K562 (cell line): Measurements from ENCODE around the gene PRXL2B. TPM values are rescaled to one million over a fixed set of nuclear protein-coding genes. Genes with fewer than 3 reads are reported as not detected.

Source experiments
- BRD9 ChIP-seq: fragments of 450-650 bp; IDR thresholded peaks from 2 replicates; pipeline ENCODE4 v1.6.1; 2018; ENCODE audit warnings: low read depth; ENCODE audit not compliant: partially characterized antibody
- HEY1 ChIP-seq: fragments of 250-450 bp; sonication (Bioruptor Pico); IDR thresholded peaks from 2 replicates; pipeline ENCODE4 v1.5.0; 2020; ENCODE audit warnings: mild to moderate bottlenecking, moderate library complexity, borderline replicate concordance
- LEF1 ChIP-seq: fragments of 450-650 bp; IDR thresholded peaks from 2 replicates; pipeline ENCODE4 v1.6.1; 2016; ENCODE audit warnings: mild to moderate bottlenecking
- MAFF ChIP-seq: IDR thresholded peaks from 2 replicates; pipeline ENCODE4 v1.6.1; 2012; ENCODE audit warnings: low read length, improper control_type of control experiment
- MEIS2 ChIP-seq: fragments of 450-650 bp; IDR thresholded peaks from 2 replicates; pipeline ENCODE4 v1.6.1; 2014; ENCODE audit warnings: mild to moderate bottlenecking; ENCODE audit not compliant: partially characterized antibody
- MYBL2 ChIP-seq, 2 experiments: fragments of 450-650 bp in 1 of 2; sonication (generic) in 1 of 2; formaldehyde crosslinking in 1 of 2; IDR thresholded peaks; 2 replicates each; pipeline versions ENCODE4 v1.6.1 to v1.8.1; 2017 to 2022; ENCODE audit warnings: borderline replicate concordance in 1 of 2, inconsistent platforms in 1 of 2, low read depth in 1 of 2, mild to moderate bottlenecking in 1 of 2, missing genetic modification reagents in 1 of 2, moderate library complexity in 1 of 2
- NR3C1 ChIP-seq: sonication (generic); formaldehyde crosslinking; IDR thresholded peaks from 2 replicates; pipeline ENCODE4 v1.8.1; 2022; ENCODE audit warnings: missing genetic modification reagents
- OTX1 ChIP-seq: fragments of 450-650 bp; formaldehyde crosslinking; IDR thresholded peaks from 2 replicates; pipeline ENCODE4 v1.4.0; 2022; ENCODE audit warnings: mild to moderate bottlenecking
- PHF20 ChIP-seq: fragments of 450-650 bp; IDR thresholded peaks from 2 replicates; pipeline ENCODE4 v1.6.1; 2018; ENCODE audit not compliant: partially characterized antibody
- PHF8 ChIP-seq: fragments of 200-600 bp; sonication (generic); IDR thresholded peaks from 2 replicates; pipeline ENCODE4 v1.6.1; 2012; ENCODE audit warnings: mixed run types, mild to moderate bottlenecking, inconsistent platforms, low read length, moderate library complexity, borderline replicate concordance
- SOX6 ChIP-seq: fragments of 450-650 bp; IDR thresholded peaks from 2 replicates; pipeline ENCODE4 v1.6.1; 2014; ENCODE audit warnings: mild to moderate bottlenecking
- polyA plus RNA-seq, 8 experiments: library from polyadenylated mRNA; depleted of rRNA in 4 of 8; stranded (reverse) in 5 of 8; unstranded in 3 of 8; fragments of >200 nt; fragmentation: Nextera tagmentation in 2 of 8; fragmentation: Illumina TruSeq in 1 of 8; extraction: Ambion mirVana in 2 of 8; extraction: Trizol in 1 of 8; gene quantifications; 2 replicates each; pipeline versions ENCODE4 v1.2.1 to v1.2.3, GENCODE V29; 2011 to 2014; ENCODE audit warnings: inconsistent platforms in 1 of 8, missing spikeins in 1 of 8
- total RNA-seq, 7 experiments: library from RNA; depleted of rRNA in 6 of 7; stranded (reverse); fragments of >200 nt in 6 of 7; fragmentation: Illumina TruSeq in 2 of 7; extraction: Trizol in 2 of 7; gene quantifications; 2 replicates each; pipeline versions ENCODE4 v1.2.1 to v1.2.3, GENCODE V29; 2011 to 2021; ENCODE audit warnings: low replicate concordance in 1 of 7
- TF ChIP-seq, protein P1 (sequence below): fragments of 200-800 bp; sonication (Bioruptor generic); IDR thresholded peaks from 2 replicates; pipeline ENCODE4 v1.6.1; 2017; ENCODE audit warnings: missing genetic modification characterization, missing compliant biosample characterization
- TF ChIP-seq, protein P2 (sequence below), 2 experiments: fragments of 450-650 bp; IDR thresholded peaks; 2 replicates each; pipeline ENCODE4 v1.6.1; 2018; ENCODE audit warnings: mild to moderate bottlenecking in 2 of 2, low read depth in 1 of 2; ENCODE audit not compliant: partially characterized antibody in 2 of 2
- TF ChIP-seq, protein P3 (sequence below): fragments of 250-450 bp; sonication (Bioruptor Pico); IDR thresholded peaks from 2 replicates; pipeline ENCODE4 v1.4.0; 2020; ENCODE audit warnings: mild to moderate bottlenecking, moderate library complexity
- TF ChIP-seq, protein P4 (sequence below), 2 experiments: fragments of 150-350 bp in 1 of 2; IDR thresholded peaks; 2 replicates each; pipeline ENCODE4 v1.6.1; 2012 to 2016; ENCODE audit warnings: low read depth in 2 of 2, low read length in 2 of 2, mild to moderate bottlenecking in 1 of 2, moderate library complexity in 1 of 2

The PRXL2B gene
- total and polyA plus RNA-seq, 9 of the 15 experiments (the other 6 are each of a cell fraction or from before 2014, with no cell fraction given) = 0.99 to 25.3 (median 11.8) TPM

DNA sequence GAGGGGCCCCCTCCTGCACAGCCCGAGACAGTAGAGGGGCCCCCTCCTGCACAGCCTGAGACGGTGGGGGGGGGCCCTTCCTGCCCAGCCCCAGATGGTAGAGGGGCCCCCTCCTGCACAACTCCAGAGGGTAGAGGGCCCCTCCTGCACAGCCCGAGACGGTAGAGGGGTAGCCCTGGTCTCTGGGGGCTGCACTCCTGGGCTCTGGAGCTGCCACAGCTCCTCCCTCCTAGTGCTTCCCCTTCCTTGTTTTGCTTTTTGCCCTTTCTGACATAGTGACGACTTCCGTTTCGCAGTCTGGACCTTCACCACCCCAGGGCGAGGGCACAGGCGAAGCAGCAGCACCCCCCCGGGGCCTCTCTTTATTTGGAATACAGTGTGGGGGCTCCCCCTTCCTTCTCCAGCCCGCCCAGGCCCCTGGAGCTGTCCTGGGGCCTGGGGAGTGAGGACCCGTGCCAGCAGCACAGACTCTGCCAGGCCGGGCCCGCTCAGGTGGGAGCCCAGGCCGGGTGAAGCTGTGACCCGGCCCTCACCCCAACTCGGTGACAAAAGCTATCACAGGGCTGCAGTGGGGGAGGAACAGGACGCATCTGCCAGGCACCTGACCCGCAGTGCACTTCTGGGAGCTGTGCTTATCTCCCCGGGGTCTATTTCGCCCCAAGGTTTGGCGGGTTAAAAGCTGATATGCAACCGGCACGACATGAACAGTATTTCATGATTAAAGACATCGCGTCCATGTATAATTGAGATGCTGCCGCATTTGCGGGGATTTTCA, 1.1 kb upstream of the PRXL2B start (continued):
- TF ChIP-seq NR3C1 (CRISPR knock-in tag) (no peak), PHF8 (peak; percentile 7; the same call in 1 of the 2 replicates), MYBL2 (IDR thresholded peaks at IDR 0.05; ENCODE audit: low read depth) (no peak), MYBL2 (CRISPR knock-in tag; IDR thresholded peaks at IDR 0.05; ENCODE audit: borderline replicate concordance) (no peak), BRD9 (peak; percentile 79), MEIS2 (peak; percentile 63), OTX1 (CRISPR knock-in tag) (peak; percentile 38; the same call in 1 of the 2 replicates), MAFF (0 out of 2 replicates have a peak, but pooled peaks have one; percentile 5), HEY1 (CRISPR knock-in tag) (peak; percentile 70; the same call in 1 of the 2 replicates), SOX6 (peak; percentile 85), PHF20 (peak; percentile 69), LEF1 (peak; percentile 88)
- TF ChIP-seq, protein P1, sequence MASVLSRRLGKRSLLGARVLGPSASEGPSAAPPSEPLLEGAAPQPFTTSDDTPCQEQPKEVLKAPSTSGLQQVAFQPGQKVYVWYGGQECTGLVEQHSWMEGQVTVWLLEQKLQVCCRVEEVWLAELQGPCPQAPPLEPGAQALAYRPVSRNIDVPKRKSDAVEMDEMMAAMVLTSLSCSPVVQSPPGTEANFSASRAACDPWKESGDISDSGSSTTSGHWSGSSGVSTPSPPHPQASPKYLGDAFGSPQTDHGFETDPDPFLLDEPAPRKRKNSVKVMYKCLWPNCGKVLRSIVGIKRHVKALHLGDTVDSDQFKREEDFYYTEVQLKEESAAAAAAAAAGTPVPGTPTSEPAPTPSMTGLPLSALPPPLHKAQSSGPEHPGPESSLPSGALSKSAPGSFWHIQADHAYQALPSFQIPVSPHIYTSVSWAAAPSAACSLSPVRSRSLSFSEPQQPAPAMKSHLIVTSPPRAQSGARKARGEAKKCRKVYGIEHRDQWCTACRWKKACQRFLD (CRISPR knock-in tag) = peak; percentile 81
- TF ChIP-seq, protein P2, sequence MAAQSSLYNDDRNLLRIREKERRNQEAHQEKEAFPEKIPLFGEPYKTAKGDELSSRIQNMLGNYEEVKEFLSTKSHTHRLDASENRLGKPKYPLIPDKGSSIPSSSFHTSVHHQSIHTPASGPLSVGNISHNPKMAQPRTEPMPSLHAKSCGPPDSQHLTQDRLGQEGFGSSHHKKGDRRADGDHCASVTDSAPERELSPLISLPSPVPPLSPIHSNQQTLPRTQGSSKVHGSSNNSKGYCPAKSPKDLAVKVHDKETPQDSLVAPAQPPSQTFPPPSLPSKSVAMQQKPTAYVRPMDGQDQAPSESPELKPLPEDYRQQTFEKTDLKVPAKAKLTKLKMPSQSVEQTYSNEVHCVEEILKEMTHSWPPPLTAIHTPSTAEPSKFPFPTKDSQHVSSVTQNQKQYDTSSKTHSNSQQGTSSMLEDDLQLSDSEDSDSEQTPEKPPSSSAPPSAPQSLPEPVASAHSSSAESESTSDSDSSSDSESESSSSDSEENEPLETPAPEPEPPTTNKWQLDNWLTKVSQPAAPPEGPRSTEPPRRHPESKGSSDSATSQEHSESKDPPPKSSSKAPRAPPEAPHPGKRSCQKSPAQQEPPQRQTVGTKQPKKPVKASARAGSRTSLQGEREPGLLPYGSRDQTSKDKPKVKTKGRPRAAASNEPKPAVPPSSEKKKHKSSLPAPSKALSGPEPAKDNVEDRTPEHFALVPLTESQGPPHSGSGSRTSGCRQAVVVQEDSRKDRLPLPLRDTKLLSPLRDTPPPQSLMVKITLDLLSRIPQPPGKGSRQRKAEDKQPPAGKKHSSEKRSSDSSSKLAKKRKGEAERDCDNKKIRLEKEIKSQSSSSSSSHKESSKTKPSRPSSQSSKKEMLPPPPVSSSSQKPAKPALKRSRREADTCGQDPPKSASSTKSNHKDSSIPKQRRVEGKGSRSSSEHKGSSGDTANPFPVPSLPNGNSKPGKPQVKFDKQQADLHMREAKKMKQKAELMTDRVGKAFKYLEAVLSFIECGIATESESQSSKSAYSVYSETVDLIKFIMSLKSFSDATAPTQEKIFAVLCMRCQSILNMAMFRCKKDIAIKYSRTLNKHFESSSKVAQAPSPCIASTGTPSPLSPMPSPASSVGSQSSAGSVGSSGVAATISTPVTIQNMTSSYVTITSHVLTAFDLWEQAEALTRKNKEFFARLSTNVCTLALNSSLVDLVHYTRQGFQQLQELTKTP (IDR thresholded peaks at IDR 0.05; ENCODE audit: low read depth in 1 of 2, partially characterized antibody in 2 of 2) = peak in 1 of 2 experiments; percentile 25
- TF ChIP-seq, protein P3, sequence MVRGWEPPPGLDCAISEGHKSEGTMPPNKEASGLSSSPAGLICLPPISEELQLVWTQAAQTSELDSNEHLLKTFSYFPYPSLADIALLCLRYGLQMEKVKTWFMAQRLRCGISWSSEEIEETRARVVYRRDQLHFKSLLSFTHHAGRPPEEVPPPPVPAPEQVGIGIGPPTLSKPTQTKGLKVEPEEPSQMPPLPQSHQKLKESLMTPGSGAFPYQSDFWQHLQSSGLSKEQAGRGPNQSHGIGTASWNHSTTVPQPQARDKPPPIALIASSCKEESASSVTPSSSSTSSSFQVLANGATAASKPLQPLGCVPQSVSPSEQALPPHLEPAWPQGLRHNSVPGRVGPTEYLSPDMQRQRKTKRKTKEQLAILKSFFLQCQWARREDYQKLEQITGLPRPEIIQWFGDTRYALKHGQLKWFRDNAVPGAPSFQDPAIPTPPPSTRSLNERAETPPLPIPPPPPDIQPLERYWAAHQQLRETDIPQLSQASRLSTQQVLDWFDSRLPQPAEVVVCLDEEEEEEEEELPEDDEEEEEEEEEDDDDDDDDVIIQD (CRISPR knock-in tag) = no peak
- TF ChIP-seq, protein P4, sequence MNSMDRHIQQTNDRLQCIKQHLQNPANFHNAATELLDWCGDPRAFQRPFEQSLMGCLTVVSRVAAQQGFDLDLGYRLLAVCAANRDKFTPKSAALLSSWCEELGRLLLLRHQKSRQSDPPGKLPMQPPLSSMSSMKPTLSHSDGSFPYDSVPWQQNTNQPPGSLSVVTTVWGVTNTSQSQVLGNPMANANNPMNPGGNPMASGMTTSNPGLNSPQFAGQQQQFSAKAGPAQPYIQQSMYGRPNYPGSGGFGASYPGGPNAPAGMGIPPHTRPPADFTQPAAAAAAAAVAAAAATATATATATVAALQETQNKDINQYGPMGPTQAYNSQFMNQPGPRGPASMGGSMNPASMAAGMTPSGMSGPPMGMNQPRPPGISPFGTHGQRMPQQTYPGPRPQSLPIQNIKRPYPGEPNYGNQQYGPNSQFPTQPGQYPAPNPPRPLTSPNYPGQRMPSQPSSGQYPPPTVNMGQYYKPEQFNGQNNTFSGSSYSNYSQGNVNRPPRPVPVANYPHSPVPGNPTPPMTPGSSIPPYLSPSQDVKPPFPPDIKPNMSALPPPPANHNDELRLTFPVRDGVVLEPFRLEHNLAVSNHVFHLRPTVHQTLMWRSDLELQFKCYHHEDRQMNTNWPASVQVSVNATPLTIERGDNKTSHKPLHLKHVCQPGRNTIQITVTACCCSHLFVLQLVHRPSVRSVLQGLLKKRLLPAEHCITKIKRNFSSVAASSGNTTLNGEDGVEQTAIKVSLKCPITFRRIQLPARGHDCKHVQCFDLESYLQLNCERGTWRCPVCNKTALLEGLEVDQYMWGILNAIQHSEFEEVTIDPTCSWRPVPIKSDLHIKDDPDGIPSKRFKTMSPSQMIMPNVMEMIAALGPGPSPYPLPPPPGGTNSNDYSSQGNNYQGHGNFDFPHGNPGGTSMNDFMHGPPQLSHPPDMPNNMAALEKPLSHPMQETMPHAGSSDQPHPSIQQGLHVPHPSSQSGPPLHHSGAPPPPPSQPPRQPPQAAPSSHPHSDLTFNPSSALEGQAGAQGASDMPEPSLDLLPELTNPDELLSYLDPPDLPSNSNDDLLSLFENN (IDR thresholded peaks at IDR 0.05; ENCODE audit: low read depth in 2 of 2, low read length in 2 of 2) = peak in 1 of 2 experiments; percentile 85; a peak in 2 of 4 replicates
